Stimulated activated CD4-positive, alpha-beta T cell treated with anti-CD3 and anti-CD28 coated beads, Interleukin-15, amount 100 ng/mL, for 24 hours (primary cell): ENCODE measurements around the gene PLXND1.
"Not testable (repeated sequence)": the region's sequence is repeated elsewhere in the genome, so short reads cannot be mapped to it uniquely, and the experiment has no call there.

Experiments used
- DNase-seq: peaks from one replicate; pipeline ENCODE4 v3.0.0-alpha.2; 2020

The PLXND1 gene

DNA sequence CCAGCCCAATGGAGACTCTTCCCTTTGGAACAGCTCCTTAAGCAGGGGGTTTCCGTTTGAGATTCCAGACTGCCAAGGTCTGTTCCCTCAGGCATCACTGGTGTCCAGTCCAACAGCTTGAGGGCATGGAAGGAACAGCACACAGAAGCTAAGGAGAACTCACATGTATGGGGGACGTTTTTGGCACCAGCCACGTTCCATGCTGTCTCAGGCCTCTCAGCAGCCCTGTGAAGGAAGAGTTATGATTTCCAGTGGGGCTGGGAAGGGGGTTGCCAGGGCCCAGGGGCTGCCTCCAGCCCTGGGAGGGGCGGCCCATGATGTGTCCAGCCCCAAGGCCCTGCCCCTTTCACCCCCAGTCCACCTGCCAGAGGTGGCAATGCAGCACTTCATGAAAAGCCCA, 85.5 kb downstream of the PLXND1 start:
- no peak for DNase-seq

- no peak for DNase-seq
Observed at GRCh38 chr3:129519896-129520715, 86.4 kb downstream of the PLXND1 start.

- DNase-seq: no peak
Observed at GRCh38 chr3:129519449-129519848, 87.0 kb downstream of the PLXND1 start.

GRCh38 chr3:129518581-129518980, 87.9 kb downstream of the PLXND1 start:
- no peak for DNase-seq

DNA sequence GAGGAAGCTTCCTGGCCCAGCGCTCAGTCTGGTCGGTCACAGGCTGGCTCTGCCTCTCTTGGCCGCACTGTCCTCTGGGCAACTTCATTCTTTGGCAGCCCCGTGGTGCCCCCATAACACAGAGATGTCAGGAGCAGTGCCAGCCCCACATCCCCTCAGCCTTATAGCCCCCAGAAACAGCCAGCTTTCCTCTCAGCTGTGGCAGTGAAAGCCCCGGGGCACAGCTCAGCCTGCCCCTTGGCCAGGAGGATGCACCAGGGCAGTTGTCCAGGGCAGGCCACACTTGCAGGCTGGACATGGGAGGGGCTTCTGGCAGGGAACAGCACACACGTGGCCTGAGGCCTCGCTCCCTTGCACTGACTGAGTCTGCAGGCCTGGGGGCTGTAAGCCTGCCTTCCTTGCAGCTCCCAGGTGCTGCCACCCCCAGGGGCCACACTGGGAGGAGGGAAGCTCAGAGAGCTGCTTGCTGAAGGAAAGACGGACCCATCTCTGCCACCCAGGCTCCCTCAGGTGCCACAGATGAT, 88.4 kb downstream of the PLXND1 start:
- DNase-seq: no peak

GRCh38 chr3:129517516-129517915, 89.0 kb downstream of the PLXND1 start:
- DNase-seq: no peak

DNA sequence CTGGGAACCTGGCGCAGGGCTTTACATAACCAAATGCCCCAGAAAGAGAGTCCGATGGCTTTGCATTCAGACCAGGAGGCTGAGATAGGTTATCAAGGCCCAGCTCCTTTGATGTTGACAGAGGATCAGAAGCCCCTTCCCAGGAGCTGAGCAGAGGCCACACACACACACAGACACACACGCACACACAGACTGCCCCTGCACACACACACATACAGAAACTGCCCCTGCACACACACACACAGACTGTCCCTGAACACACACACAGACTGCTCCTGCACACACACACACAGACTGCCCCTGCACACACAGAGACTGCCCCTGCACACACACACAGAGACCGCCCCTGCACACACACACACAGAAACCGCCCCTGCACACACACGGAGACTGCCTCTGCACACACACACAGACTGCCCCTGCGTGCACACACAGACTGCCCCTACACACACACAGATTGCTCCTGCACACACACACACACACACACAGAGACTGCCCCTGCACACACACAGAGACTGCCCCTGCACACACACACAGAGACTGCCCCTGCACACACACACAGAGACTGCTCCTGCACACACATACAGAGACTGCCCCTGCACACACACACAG, 90.5 kb downstream of the PLXND1 start:
- DNase-seq: not testable (repeated sequence)

- DNase-seq: not testable (repeated sequence)
Observed at GRCh38 chr3:129515108-129515820, 91.2 kb downstream of the PLXND1 start.

DNA sequence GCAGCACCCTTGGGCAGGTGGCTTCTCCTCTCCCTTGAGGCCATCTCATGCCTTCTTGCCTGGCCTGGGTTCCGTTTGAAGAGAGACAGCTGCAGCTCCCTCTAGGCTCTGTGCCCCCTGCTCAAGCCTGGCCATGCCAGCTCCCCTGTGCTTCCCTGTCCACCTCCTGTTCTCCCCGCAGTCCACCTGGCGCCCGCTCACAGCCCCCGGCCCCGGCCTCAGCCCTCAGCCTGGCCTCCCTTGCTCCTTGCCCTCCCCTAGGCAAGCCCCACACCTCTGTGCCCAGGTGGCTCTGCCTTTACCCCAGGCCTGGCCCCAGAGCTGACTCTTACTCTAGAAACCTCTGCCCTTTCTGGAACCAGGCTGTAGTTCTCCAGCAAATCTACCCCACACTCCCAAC, 91.9 kb downstream of the PLXND1 start:
- no peak for DNase-seq

DNA sequence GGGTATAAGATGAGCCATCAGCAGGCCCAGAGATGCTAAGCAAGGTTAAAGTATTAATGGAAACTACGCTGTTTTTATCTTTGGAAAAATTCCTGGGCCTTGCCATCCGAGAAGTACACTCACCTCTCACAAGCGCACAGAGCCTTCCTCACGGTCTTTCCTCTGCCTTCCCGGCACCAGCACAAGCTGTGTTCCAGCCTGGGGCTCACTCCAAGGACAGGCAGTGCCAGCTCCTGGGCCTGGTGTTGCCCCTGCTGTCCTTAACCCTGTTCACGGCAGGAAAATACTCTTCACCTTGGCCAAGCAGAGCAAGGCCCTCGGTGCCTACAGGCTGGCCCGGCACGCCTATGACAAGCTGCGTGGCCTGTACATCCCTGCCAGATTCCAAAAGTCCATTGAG, 92.4 kb downstream of the PLXND1 start:
- DNase-seq: no peak

GRCh38 chr3:129513705-129514104, 92.8 kb downstream of the PLXND1 start:
- no peak for DNase-seq

DNA sequence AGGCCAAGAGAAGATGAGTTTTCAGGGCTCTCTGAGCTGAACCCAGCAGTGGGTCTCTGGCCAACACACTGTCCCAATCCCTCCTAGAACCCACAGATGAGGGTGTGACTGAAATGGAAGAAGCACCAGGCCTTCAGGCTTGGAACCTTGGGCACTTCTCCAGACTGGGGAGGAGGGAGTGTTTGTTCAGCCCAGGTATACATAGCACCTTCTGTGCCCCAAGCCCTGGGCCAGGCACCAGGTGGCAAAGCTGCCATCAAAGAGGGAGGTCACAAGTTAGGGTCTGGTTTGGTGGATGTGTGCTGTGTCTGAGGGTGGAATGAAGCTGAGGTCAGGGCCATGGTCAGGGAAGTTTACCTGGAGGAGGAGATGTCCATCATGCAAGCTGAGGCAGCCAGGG, 93.9 kb downstream of the PLXND1 start:
- DNase-seq: no peak

DNA sequence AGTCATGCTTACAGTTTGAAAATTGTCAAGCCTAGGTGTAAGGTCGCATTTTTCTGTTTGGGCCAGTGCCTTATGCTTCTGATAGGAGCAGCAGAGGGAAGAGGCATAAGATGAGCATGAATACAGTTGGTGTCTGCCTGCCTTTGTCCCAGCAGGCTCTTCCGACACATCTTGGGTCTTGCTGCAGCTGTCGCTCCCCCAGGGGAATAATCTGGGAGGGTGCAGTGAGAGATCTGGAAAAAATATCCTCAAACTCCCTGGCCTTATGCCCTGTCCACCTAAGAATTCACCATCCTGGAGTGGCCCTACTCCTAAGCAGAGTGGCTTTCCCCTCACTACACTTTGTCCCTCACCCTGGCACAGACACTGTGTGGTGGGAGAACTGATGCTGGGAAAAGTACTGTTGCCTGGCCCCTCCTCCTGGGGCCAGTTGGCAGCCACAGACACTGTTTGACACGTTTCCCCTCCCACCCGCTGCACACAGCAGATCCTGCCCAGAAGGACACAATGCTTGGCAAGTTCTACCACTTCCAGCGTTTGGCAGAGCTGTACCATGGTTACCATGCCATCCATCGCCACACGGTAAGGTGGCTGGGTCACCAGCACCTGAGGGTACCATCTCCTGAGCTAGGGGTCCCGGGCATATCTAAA, 99.2 kb downstream of the PLXND1 start:
- no peak for DNase-seq

DNA sequence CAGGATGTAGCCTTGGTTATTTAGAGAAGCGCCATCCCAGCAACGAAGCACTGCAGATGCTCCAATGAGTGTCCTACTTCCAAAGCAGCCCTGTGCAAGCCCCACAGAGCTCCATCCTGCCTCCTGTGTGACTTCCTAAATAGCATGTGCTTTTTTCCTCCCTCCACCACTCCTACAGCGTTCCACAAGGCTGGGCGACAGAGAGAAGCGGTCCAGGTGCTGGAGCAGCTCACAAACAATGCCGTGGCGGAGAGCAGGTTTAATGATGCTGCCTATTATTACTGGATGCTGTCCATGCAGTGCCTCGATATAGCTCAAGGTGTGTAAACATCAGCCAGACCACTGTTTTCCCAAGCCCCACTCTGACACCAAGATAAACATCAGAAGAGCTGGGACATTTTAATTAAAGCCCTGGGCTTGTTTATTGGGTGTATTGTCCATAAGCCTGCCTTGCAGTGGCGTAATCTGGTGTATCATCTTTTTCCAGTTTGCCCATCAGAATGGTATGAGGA, 100.2 kb downstream of the PLXND1 start:
- DNase-seq: no peak

DNA sequence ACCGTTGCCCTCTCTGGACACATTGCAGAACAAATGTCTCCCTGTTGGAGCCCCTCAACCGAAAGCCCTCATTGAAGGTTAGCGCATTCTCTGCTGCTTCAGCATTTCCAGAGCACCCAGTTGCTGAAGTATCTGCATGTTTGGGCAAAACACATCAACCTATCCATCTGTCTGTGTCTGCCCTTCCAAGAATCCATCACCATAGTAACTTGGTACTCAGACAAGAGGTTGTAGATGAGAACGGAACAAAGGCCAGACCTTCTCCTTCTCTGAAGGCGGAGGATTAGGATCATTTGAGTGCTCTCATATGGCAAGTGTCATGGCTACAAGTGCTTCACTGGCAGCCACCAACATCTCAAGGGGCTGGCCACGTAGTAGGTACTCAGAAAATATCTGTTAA, 101.1 kb downstream of the PLXND1 start:
- no peak for DNase-seq
